Sigmoid colon (tissue), 7 donors: ENCODE data around the gene CDK4. TPM values are rescaled to one million over a fixed set of nuclear protein-coding genes. Genes with fewer than 3 reads are reported as not detected.

ENCODE experiments used
- DNase-seq: peaks from one replicate; pipeline ENCODE4 v3.0.0-alpha.2; 2019
- H3K27ac ChIP-seq, 4 donors: fragments of 200-600 bp; sonication (generic); one replicate each; pipeline ENCODE4 v1.5.1; 2016 to 2019; ENCODE audit warnings: mild to moderate bottlenecking in 1 of 4
- H3K27me3 ChIP-seq, 3 donors: fragments of 200-600 bp; sonication (generic); one replicate each; pipeline ENCODE4 v1.5.1; 2019; ENCODE audit warnings: mild to moderate bottlenecking in 1 of 3
- H3K36me3 ChIP-seq, 4 donors: fragments of 200-600 bp; sonication (generic); one replicate each; pipeline ENCODE4 v1.5.1; 2016 to 2019
- H3K4me1 ChIP-seq, 4 donors: fragments of 200-600 bp; sonication (generic); one replicate each; pipeline ENCODE4 v1.5.1; 2017 to 2019
- H3K4me3 ChIP-seq, 4 donors: fragments of 200-600 bp; sonication (generic); one replicate each; pipeline ENCODE4 v1.5.1; 2017 to 2019; ENCODE audit warnings: mild to moderate bottlenecking in 2 of 4, moderate library complexity in 1 of 4
- H3K9me3 ChIP-seq, 4 donors: fragments of 200-600 bp in 3 of 4; sonication (generic) in 3 of 4; one replicate each; pipeline versions ENCODE4 v1.5.1 to v1.6.1; 2013 to 2019
- CTCF ChIP-seq, 4 experiments: fragments of 450-650 bp in 3 of 4; fragments of 200-600 bp in 1 of 4; IDR thresholded peaks; one replicate each; pipeline ENCODE4 v1.5.1; 2016 to 2019; ENCODE audit warnings: antibody characterized with exemption in 4 of 4, mild to moderate bottlenecking in 3 of 4, moderate library complexity in 2 of 4
- EP300 ChIP-seq, 4 donors: sonication (generic); formaldehyde crosslinking; IDR thresholded peaks; one replicate each; pipeline ENCODE4 v1.6.1; 2017; ENCODE audit warnings: antibody characterized with exemption in 4 of 4
- POLR2A ChIP-seq, 2 donors: fragments of 450-650 bp; IDR thresholded peaks; one replicate each; pipeline ENCODE4 v1.6.1; 2016; ENCODE audit warnings: antibody characterized with exemption in 2 of 2, mild to moderate bottlenecking in 2 of 2, moderate library complexity in 2 of 2
- POLR2AphosphoS5 ChIP-seq, 4 donors: sonication (generic); formaldehyde crosslinking; IDR thresholded peaks; one replicate each; pipeline ENCODE4 v1.6.1; 2017; ENCODE audit warnings: antibody characterized with exemption in 4 of 4
- WGBS, 2 donors: extraction: QIAGEN DNeasy Blood & Tissue Kit; methylation state at CpG; one replicate each; pipeline ENCODE4 v1.1.7; 2013; 5-methylcytosine and 5-hydroxymethylcytosine counted together
- intact Hi-C: fragments of 100-400 bp; cut with DNase I; formaldehyde crosslinking; loops from one replicate; pipeline ENCODE4 v1.15.1; 2023
- polyA plus RNA-seq, 3 donors: library from polyadenylated mRNA; stranded (reverse); fragments of 200-250 nt; gene quantifications; one replicate each; pipeline ENCODE4 v1.2.3, GENCODE V29; 2013
- total RNA-seq, 4 donors: library from RNA; depleted of rRNA; stranded (reverse); fragments of >200 nt; gene quantifications; one replicate each; pipeline ENCODE4 v1.1.0, GENCODE V29; 2016
- donor health status: healthy with polysubstance abuse.
- donor health status: Bipolar disorder and iron deficiency.
- donor health status: healthy.

The CDK4 gene
- total and polyA plus RNA-seq, 7 donors: 34.9 to 108 (median 80.8) TPM

- Histone ChIP-seq H3K4me1 (peaks cover 0 to 26% (median 22%) of the 10 kb centered on the region in 4 donors), H3K27ac (no peak overlapping the region), H3K4me3 (no peak overlapping the region), H3K27me3 (peaks cover 7 to 17% (median 8%) of the 10 kb centered on the region in 3 donors), H3K9me3 (no peaks in the 10 kb centered on the region), H3K36me3 (peaks cover 0 to 22% (median 13%) of the 10 kb centered on the region in 4 donors)
- 94 to 96% methylated on average over 4 of the region's 4 CpGs for WGBS, 2 donors
- TF ChIP-seq EP300 (IDR thresholded peaks at IDR 0.05): no peak
- no peak for TF ChIP-seq POLR2AphosphoS5 (IDR thresholded peaks at IDR 0.05)
- TF ChIP-seq CTCF (IDR thresholded peaks at IDR 0.05): no peak
- no peak for TF ChIP-seq POLR2A (IDR thresholded peaks at IDR 0.05)
- intact Hi-C loops: no loop called here
- no peak for DNase-seq
Observed at GRCh38 chr12:57757771-57758170, 5.7 kb upstream of the CDK4 start.

- intact Hi-C loops: no loop called here
- DNase-seq: peak; percentile 65
- Histone ChIP-seq H3K36me3 (peaks cover 0 to 22% (median 13%) of the 10 kb centered on the region in 4 donors), H3K27me3 (peaks cover 0 to 6% (median under 1%) of the 10 kb centered on the region in 3 donors), H3K27ac (peak overlapping the region in 1 of 4 donors; percentile 67), H3K9me3 (no peaks in the 10 kb centered on the region), H3K4me3 (peak overlapping the region in 3 of 4 donors; percentile 80 to 93 (median 87)), H3K4me1 (peaks cover 0 to 29% (median 25%) of the 10 kb centered on the region in 4 donors)
- TF ChIP-seq CTCF (IDR thresholded peaks at IDR 0.05) (peak in 3 of 4 experiments; percentile 20 to 69 (median 42)), POLR2A (IDR thresholded peaks at IDR 0.05) (no peak), EP300 (IDR thresholded peaks at IDR 0.05) (no peak), POLR2AphosphoS5 (IDR thresholded peaks at IDR 0.05) (no peak)
- WGBS, 2 donors: 28 to 31% methylated on average over 22 of the region's 22 CpGs
Observed at GRCh38 chr12:57756406-57757341, 4.6 kb upstream of the CDK4 start.

GRCh38 chr12:57755454-57756372 is 3.6 kb upstream of the CDK4 start:
- TF ChIP-seq EP300 (IDR thresholded peaks at IDR 0.05) (no peak), POLR2AphosphoS5 (IDR thresholded peaks at IDR 0.05) (no peak), CTCF (IDR thresholded peaks at IDR 0.05) (no peak)
- Histone ChIP-seq H3K4me3 (peak overlapping the region; percentile 51 to 93 (median 84)), H3K27me3 (no peaks in the 10 kb centered on the region), H3K4me1 (peaks cover 0 to 39% (median 34%) of the 10 kb centered on the region in 4 donors), H3K9me3 (no peaks in the 10 kb centered on the region), H3K36me3 (peaks cover 0 to 26% (median 13%) of the 10 kb centered on the region in 4 donors), H3K27ac (peak overlapping the region; percentile 61 to 77 (median 66))
- 1% methylated on average over 76 of the region's 76 CpGs for WGBS, 2 donors
- intact Hi-C loops: no loop called here
- DNase-seq: peak; percentile 66

GRCh38 chr12:57755194-57755453 is 3.0 kb upstream of the CDK4 start:
- peak overlapping the region; percentile 51 to 93 (median 84) for H3K4me3 ChIP-seq
- H3K27ac ChIP-seq: peak overlapping the region; percentile 61 to 77 (median 66)
- TF ChIP-seq POLR2AphosphoS5 (IDR thresholded peaks at IDR 0.05) (no peak), POLR2A (IDR thresholded peaks at IDR 0.05) (no peak), EP300 (IDR thresholded peaks at IDR 0.05) (no peak), CTCF (IDR thresholded peaks at IDR 0.05) (no peak)
- no peaks in the 10 kb centered on the region for H3K27me3 ChIP-seq
- H3K9me3 ChIP-seq: no peaks in the 10 kb centered on the region
- peak; percentile 67 for DNase-seq
- H3K4me1 ChIP-seq: peaks cover 0 to 41% (median 37%) of the 10 kb centered on the region in 4 donors
- peaks cover 0 to 31% (median 13%) of the 10 kb centered on the region in 4 donors for H3K36me3 ChIP-seq
- 0 to 1% methylated on average over 34 of the region's 34 CpGs for whole genome bisulfite sequencing, 2 donors
- intact Hi-C loops: no loop called here
